DOHH2 (cell line): ENCODE data around the gene TXN.
"Not testable (repeated sequence)": the region's sequence is repeated elsewhere in the genome, so short reads cannot be mapped to it uniquely, and the experiment has no call there.

Experiments used
- H3F3A ChIP-seq: fragments of 200-600 bp; sonication (generic), shearing (Covaris generic); 2 replicates; pipeline ENCODE4 v1.6.0; 2016; ENCODE audit warnings: antibody characterized with exemption, mild to moderate bottlenecking; ENCODE audit not compliant: control insufficient read depth, insufficient read depth
- H3K27ac ChIP-seq: fragments of 200-600 bp; sonication (generic); 2 replicates; pipeline ENCODE4 v1.5.1; 2014; ENCODE audit warnings: low read depth, mild to moderate bottlenecking, low read length, moderate library complexity
- H3K27me3 ChIP-seq: fragments of 200-600 bp; sonication (generic); 2 replicates; pipeline ENCODE4 v1.6.1; 2014; ENCODE audit warnings: mild to moderate bottlenecking, low read length, mixed read lengths; ENCODE audit not compliant: control insufficient read depth
- H3K36me3 ChIP-seq: fragments of 200-600 bp; sonication (generic); 2 replicates; pipeline ENCODE4 v1.6.1; 2014; ENCODE audit warnings: mild to moderate bottlenecking, low read length, moderate library complexity, mixed read lengths; ENCODE audit not compliant: control insufficient read depth
- H3K4me1 ChIP-seq: fragments of 200-600 bp; sonication (generic); 2 replicates; pipeline ENCODE4 v1.6.1; 2014; ENCODE audit warnings: mild to moderate bottlenecking, low read length, mixed read lengths; ENCODE audit not compliant: control insufficient read depth
- H3K4me2 ChIP-seq: fragments of 200-600 bp; sonication (generic); 2 replicates; pipeline ENCODE4 v1.6.0; 2014; ENCODE audit warnings: mild to moderate bottlenecking, low read length, moderate library complexity
- H3K4me3 ChIP-seq: fragments of 200-600 bp; sonication (generic); 2 replicates; pipeline ENCODE4 v1.5.1; 2014; ENCODE audit warnings: mild to moderate bottlenecking, low read length, mixed read lengths
- H3K79me2 ChIP-seq: fragments of 200-600 bp; sonication (generic); 2 replicates; pipeline ENCODE4 v1.6.1; 2014; ENCODE audit warnings: mild to moderate bottlenecking, low read length, mixed read lengths; ENCODE audit not compliant: control insufficient read depth
- H3K9me2 ChIP-seq: fragments of 200-600 bp; sonication (generic); replicated peaks from 2 replicates; pipeline ENCODE4 v1.6.1; 2014; ENCODE audit warnings: mild to moderate bottlenecking, low read length, mixed read lengths; ENCODE audit not compliant: control insufficient read depth
- H3K9me3 ChIP-seq: fragments of 200-600 bp; sonication (generic); 2 replicates; pipeline ENCODE4 v1.6.1; 2014; ENCODE audit warnings: antibody characterized with exemption, low read length, mixed read lengths; ENCODE audit not compliant: control insufficient read depth, insufficient read depth
- H4K20me1 ChIP-seq: fragments of 200-600 bp; sonication (generic); 2 replicates; pipeline ENCODE4 v1.6.0; 2014; ENCODE audit warnings: low read depth, mild to moderate bottlenecking, antibody characterized with exemption, low read length, moderate library complexity; ENCODE audit not compliant: control insufficient read depth, insufficient read depth
- EZH2phosphoT487 ChIP-seq: fragments of 200-600 bp; sonication (generic); IDR thresholded peaks from 2 replicates; pipeline ENCODE4 v1.6.1; 2017; ENCODE audit warnings: borderline replicate concordance, mild to moderate bottlenecking, antibody characterized with exemption, low read length, moderate library complexity, mixed read lengths
- TF ChIP-seq, protein P1 (sequence below): fragments of 200-600 bp; sonication (generic); IDR thresholded peaks from one replicate; pipeline ENCODE4 v1.5.1; 2014; ENCODE audit warnings: antibody characterized with exemption, mild to moderate bottlenecking, low read depth, low read length; ENCODE audit not compliant: poor library complexity, severe bottlenecking

The TXN gene

DNA sequence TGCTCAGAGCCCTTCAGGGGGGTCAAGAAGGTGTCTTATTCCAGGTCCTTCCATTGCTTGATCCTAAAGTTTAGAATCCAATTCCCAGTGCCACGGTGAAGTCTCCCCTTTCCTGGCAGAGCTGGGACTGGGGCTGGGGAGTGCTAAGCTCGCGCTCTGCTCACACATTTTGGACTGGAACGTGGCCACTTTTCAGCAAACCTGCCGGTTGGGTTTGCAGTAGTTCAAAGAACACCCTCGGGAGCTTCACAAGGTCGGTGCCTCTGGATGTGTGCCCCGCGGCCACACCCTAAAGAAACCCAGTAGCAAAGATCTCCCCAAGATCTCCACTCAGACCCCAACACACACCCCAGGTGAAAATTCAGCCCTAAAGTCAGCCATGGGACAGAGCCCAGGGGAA lies 48.3 kb downstream of the TXN start, which contains the start of gene C9orf152:
Gene C9orf152, minus strand, starts transcription at position 129 of the 400 bp plus-strand sequence. CDS start 580 bp downstream, outside the sequence.
- TF ChIP-seq, protein P1, sequence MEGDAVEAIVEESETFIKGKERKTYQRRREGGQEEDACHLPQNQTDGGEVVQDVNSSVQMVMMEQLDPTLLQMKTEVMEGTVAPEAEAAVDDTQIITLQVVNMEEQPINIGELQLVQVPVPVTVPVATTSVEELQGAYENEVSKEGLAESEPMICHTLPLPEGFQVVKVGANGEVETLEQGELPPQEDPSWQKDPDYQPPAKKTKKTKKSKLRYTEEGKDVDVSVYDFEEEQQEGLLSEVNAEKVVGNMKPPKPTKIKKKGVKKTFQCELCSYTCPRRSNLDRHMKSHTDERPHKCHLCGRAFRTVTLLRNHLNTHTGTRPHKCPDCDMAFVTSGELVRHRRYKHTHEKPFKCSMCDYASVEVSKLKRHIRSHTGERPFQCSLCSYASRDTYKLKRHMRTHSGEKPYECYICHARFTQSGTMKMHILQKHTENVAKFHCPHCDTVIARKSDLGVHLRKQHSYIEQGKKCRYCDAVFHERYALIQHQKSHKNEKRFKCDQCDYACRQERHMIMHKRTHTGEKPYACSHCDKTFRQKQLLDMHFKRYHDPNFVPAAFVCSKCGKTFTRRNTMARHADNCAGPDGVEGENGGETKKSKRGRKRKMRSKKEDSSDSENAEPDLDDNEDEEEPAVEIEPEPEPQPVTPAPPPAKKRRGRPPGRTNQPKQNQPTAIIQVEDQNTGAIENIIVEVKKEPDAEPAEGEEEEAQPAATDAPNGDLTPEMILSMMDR: no peak
- TF ChIP-seq EZH2phosphoT487: no peak
- Histone ChIP-seq H3K4me3 (no peak within 1 kb of the TSS), H3K4me2 (no peak within 1 kb of the TSS), H3F3A (no peaks in the 10 kb centered on the region), H4K20me1 (no peaks in the 10 kb centered on the region), H3K4me1 (no peaks in the 10 kb centered on the region), H3K27me3 (peaks cover 18% of the 10 kb centered on the region), H3K9me2 (no peaks in the 10 kb centered on the region), H3K9me3 (no peaks in the 10 kb centered on the region), H3K27ac (no peak within 1 kb of the TSS), H3K79me2 (no peaks in the 10 kb centered on the region), H3K36me3 (no peaks in the 10 kb centered on the region)

DNA sequence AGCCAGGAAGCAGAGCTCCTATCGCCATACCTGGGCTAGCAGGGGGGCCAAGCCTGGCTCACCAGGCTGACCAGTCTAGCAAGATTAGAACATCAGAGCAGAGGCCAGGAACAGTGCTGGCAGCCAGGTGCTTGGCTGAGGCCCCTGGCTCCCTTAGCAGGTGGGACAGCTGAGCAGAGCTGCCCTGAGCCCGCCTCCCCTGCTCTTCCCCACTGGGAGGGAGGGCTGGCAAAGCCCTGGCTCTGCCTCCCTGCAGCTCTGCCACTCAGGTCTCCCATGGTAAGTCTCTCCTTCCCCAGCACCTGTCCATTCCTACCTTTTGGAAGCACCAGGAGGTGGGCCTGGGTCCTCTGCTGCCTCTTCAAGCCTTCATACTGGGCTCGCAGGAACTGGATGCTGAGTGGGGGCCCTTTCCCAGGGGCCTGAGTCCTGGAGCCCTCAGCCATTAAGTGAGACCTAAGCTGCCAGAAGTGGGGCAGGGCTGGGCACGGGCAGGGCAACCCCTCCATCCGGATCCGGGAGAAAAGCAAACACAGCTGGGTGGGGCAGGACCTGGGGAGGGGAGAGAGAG lies 49.2 kb downstream of the TXN start:
- Histone ChIP-seq H3K4me1 (no peaks in the 10 kb centered on the region), H3K79me2 (no peaks in the 10 kb centered on the region), H3K27me3 (peaks cover 18% of the 10 kb centered on the region), H3K9me3 (no peaks in the 10 kb centered on the region), H3K4me3 (no peak overlapping the region), H3K4me2 (no peak overlapping the region), H3F3A (no peaks in the 10 kb centered on the region), H4K20me1 (no peaks in the 10 kb centered on the region), H3K27ac (no peak overlapping the region), H3K36me3 (no peaks in the 10 kb centered on the region), H3K9me2 (no peaks in the 10 kb centered on the region)
- TF ChIP-seq, protein P1: no peak
- no peak for TF ChIP-seq EZH2phosphoT487

DNA sequence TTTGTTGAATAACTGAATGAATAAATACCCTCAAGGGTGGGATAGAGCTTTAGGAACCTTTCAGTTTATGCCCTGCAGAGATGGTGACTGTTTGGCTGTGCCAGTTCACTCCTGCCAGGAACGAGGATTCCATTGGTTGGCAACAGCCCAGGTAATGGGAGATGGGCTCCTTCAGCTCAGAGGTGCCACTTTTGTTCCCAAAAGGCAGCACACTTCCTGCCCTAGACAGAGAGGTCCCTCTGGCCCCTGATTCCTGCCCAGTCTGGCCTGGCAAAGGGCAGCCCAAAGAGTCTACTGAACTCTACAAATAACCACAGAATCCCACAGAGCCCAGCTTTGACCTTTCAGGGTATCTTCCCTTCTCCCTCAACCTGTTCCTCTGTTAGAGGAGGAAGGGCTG lies 49.9 kb downstream of the TXN start:
- Histone ChIP-seq H3K27ac (no peak overlapping the region), H3F3A (no peaks in the 10 kb centered on the region)

DNA sequence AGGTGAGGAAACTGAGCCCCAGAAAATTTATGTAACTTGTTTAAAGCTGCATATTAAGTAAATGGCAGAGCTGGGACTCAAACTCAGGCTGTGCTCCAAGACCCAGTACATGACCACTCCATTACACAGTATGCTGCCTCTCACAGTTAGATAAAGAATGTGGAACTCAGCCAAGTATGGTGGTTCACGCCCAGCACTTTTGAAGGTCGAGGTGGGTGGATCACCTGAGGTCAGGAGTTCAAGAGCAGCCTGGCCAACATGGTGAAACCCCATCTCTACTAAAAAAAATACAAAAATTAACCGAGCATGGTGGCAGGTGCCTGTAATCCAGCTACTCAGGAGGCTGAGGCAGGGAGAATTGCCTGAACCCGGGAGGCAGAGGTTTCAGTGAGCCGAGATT lies 50.7 kb downstream of the TXN start:
- H3K27ac ChIP-seq, H3K36me3 ChIP-seq, H3K79me2 ChIP-seq, H3K4me2 ChIP-seq, H4K20me1 ChIP-seq, H3K4me3 ChIP-seq, H3F3A ChIP-seq, H3K4me1 ChIP-seq, H3K9me3 ChIP-seq, H3K9me2 ChIP-seq: not testable (repeated sequence)
- peaks cover 15% of the 10 kb centered on the region for H3K27me3 ChIP-seq

More for the DNA sequence above, 49.9 kb downstream of the TXN start:
- Histone ChIP-seq H3K79me2 (no peaks in the 10 kb centered on the region), H3K4me2 (no peak overlapping the region), H3K4me1 (no peaks in the 10 kb centered on the region), H4K20me1 (no peaks in the 10 kb centered on the region), H3K9me3 (no peaks in the 10 kb centered on the region), H3K36me3 (no peaks in the 10 kb centered on the region), H3K4me3 (no peak overlapping the region), H3K27me3 (peaks cover 18% of the 10 kb centered on the region), H3K9me2 (no peaks in the 10 kb centered on the region)
- no peak for TF ChIP-seq EZH2phosphoT487
- TF ChIP-seq, protein P1: no peak
